ENCODE measurements around the gene SLC32A1. TPM values are rescaled to one million over a fixed set of nuclear protein-coding genes. Genes with fewer than 3 reads are reported as not detected.

Gene SLC32A1
- total RNA-seq, 1 experiment from 2014 or later: 0.09 TPM

- no peak for TF ChIP-seq ATF1 (CRISPR knock-in tag; IDR thresholded peaks at IDR 0.05)
- TF ChIP-seq SP1 (CRISPR knock-in tag; conservative IDR thresholded peaks at IDR 0.05): peak; percentile 47
- TF ChIP-seq FOXJ3 (CRISPR knock-in tag; IDR thresholded peaks at IDR 0.05; ENCODE audit: borderline replicate concordance): no peak
- no peak for TF ChIP-seq OVOL2 (CRISPR knock-in tag; IDR thresholded peaks at IDR 0.05; ENCODE audit: borderline replicate concordance)
- TF ChIP-seq EMX1 (CRISPR knock-in tag; IDR thresholded peaks at IDR 0.05): no peak
- no peak for TF ChIP-seq ATF3 (CRISPR knock-in tag; conservative IDR thresholded peaks at IDR 0.05)
- TF ChIP-seq CREB1 (CRISPR knock-in tag; IDR thresholded peaks at IDR 0.05): no peak
- TF ChIP-seq PRDM15 (CRISPR knock-in tag; IDR thresholded peaks at IDR 0.05): peak; percentile 100
- no peak for TF ChIP-seq E2F4 (CRISPR knock-in tag; IDR thresholded peaks at IDR 0.05; ENCODE audit: borderline replicate concordance, low read depth)
- no peak for TF ChIP-seq TCF7 (CRISPR knock-in tag; IDR thresholded peaks at IDR 0.05; ENCODE audit: low read depth)
- no peak for TF ChIP-seq ATF2 (CRISPR knock-in tag; IDR thresholded peaks at IDR 0.05; ENCODE audit: borderline replicate concordance, low read depth)
- TF ChIP-seq SMAD3 (CRISPR knock-in tag; IDR thresholded peaks at IDR 0.05; ENCODE audit: borderline replicate concordance): no peak
- TF ChIP-seq ZNF671 (CRISPR knock-in tag; IDR thresholded peaks at IDR 0.05): no peak
- TF ChIP-seq NR1H2 (CRISPR knock-in tag; IDR thresholded peaks at IDR 0.05): no peak
- peak; percentile 64; the same call in 1 of the 2 replicates for TF ChIP-seq GABPB1 (CRISPR knock-in tag; IDR thresholded peaks at IDR 0.05)
- TF ChIP-seq ZNF396 (CRISPR knock-in tag; IDR thresholded peaks at IDR 0.05; ENCODE audit: borderline replicate concordance): no peak
- TF ChIP-seq USF2 (CRISPR knock-in tag; IDR thresholded peaks at IDR 0.05): peak; percentile 60
- TF ChIP-seq SMAD4 (CRISPR knock-in tag; IDR thresholded peaks at IDR 0.05): no peak
- TF ChIP-seq GTF2I (CRISPR knock-in tag; conservative IDR thresholded peaks at IDR 0.05): no peak
- TF ChIP-seq ZNF425 (CRISPR knock-in tag; conservative IDR thresholded peaks at IDR 0.05): no peak
- TF ChIP-seq ZNF423 (CRISPR knock-in tag; IDR thresholded peaks at IDR 0.05): peak; percentile 35; the same call in 1 of the 2 replicates
- TF ChIP-seq ESRRA (CRISPR knock-in tag; IDR thresholded peaks at IDR 0.05; ENCODE audit: borderline replicate concordance): no peak
- TF ChIP-seq MLX (CRISPR knock-in tag; IDR thresholded peaks at IDR 0.05): no peak
- peak; percentile 86 for TF ChIP-seq MAX (CRISPR knock-in tag; IDR thresholded peaks at IDR 0.05)
- no peak for TF ChIP-seq ZNF512 (CRISPR knock-in tag; IDR thresholded peaks at IDR 0.05; ENCODE audit: borderline replicate concordance)
Measured at GRCh38 chr20:38730989-38731737, 6.9 kb downstream of the SLC32A1 start (continued).

All from WTC11 (cell line).